AG08396 (cell line): ENCODE data around the gene FRMPD3.
"Not testable (repeated sequence)": the region's sequence is repeated elsewhere in the genome, so short reads cannot be mapped to it uniquely, and the experiment has no call there.

Experiments used
- DNase-seq: peaks from one replicate; pipeline ENCODE4 v3.0.0; 2012; ENCODE audit warnings: low spot score, mixed read lengths

Gene FRMPD3

DNA sequence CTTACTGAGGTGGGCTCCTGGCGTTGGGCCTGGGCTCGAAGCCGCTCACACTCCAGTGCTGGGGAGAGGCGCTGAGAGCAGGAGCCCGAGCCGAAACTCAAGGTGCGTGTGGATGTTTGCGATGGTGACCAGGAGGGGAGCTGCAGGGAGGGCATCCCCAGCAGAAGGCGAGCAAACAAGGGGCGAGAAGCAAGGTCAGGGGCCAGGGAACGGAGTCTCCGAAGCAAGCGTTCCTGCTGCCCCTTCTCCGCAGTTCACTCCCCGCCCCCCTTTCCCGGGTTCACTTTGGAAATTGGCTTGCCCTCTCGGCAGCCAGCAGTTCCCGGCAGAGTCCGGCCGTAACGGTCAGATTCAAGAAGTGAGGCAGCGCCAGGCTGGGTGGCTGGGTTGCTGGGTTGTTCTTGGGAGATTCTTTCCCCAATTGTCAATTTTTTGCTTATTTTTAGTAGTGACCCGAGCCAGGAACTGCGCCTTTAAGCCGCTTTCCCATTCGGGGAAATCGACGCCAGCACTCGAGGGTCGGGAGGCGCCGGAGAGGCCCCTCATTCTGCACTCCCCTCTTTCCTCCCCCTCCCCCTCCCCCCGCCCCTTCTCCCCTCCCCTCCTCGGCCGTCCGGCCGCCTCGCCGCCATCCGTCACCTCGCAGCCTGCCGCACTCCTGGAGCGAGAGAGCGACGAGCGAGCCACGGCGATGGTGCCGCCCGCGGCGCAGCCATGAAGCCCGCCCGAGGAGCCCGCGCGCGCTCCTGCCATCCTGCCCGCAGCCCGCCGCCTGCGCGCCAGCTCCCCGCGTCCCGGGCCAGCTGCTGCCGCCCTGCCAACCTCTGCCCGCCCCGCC lies at the start of gene FRMPD3:
Gene FRMPD3, plus strand, starts transcription at position 655 of the 838 bp plus-strand sequence. CDS start 76,937 bp downstream, outside the sequence.
- peak; percentile 28 for DNase-seq

GRCh38 chrX:107420571-107420970 lies 28.9 kb upstream of the FRMPD3 start:
- no peak for DNase-seq

DNA sequence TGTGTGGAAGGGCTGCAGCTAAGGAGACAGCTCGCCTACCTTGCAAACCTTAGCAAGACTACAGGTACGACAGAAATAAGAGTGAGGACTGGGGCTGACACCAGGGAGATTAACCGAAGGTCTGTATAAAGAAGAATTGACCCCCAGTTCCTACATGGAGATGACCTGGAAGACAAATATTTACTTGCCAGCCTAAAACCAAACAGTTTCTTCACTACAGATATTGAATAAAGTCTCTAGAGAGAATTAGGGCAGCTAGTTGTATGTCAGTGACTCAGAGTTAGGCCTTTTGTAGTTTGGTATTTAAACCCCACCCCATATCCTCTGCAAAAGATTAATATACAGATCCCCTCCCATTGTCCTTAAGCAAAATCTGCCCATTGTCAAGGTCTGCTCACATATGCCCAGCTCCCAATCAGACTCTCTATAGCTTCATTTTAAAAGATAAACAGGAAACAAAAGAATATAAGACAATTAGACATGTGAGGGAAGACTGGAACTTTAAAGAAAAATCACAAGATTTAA lies 28.1 kb upstream of the FRMPD3 start:
- no peak for DNase-seq

- DNase-seq = no peak
Measured at GRCh38 chrX:107429090-107429489, 20.4 kb upstream of the FRMPD3 start.

GRCh38 chrX:107440187-107440586 lies 9.3 kb upstream of the FRMPD3 start:
- no peak for DNase-seq

- DNase-seq = no peak
Measured at GRCh38 chrX:107440692-107441091, 8.8 kb upstream of the FRMPD3 start.

DNA sequence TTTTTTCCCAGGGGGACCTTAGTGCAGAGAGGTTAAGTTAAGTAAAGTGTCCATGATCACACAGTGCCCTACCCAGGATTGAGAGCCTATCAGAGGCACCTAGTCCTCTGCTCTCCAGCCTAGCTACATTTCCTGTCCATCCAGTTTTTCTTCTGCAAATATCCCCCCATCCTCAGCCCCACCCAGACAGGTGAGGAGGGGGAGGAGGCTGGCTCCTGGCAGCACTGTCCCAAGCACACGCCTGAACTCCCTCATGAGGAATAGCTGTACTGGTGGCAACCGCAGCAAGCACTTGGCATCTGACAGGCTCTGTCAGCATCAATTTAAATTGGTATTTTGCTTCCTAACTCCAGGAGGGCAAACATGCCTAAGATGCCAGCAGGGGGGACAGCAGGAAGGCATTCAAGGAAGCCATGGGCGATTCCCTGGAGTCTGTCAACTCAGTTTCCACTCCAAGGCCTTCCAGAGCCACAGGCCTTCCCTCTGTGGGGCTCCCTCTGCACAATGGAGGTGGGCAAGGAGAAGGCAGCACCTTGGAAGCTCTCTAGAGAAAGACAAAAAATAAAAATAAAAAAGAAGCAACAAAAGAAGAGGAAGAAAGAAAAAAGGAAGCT lies 6.4 kb upstream of the FRMPD3 start:
- no peak for DNase-seq

DNA sequence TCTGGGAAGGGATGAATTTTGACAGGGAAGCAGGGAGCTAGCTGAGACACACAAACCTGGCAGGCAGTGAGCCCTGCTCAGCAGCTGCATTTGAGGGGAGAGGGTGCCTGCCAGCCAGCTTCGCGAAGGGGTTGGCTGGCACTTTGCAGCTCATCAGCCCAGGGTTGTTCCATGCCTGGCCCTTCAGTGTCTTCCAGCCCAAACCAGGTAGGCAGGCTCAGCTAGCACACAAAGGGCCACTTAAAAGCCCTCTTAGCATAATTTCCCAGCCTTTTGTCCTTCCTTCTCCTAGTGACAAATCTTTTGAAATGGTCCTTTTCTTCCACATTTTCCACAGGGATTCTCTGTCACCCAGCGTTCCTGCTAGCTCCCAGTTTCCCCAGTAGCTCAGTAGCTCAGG lies 4.3 kb upstream of the FRMPD3 start:
- no peak for DNase-seq

GRCh38 chrX:107445631-107446030 lies 3.8 kb upstream of the FRMPD3 start:
- no peak for DNase-seq

DNA sequence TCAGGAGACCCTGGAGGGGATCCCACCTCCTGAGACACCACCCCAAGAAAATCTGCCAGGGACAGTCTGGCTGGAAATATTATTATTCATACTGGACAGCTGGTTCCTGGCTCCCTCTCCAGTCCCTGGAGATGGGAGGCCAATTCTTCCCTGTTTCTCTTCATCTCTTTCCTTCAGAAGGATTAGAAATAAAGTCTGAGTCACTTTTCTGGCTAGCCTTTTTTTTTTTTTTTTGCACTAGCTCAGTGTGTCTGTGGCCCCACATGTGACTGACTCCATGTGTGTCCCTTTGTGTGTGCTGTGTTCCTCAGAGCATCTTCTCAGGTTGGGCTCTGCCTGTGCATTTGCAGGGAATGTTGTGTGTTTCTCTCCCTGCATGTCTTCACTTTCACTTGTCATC lies 1.8 kb upstream of the FRMPD3 start:
- DNase-seq = no peak

DNA sequence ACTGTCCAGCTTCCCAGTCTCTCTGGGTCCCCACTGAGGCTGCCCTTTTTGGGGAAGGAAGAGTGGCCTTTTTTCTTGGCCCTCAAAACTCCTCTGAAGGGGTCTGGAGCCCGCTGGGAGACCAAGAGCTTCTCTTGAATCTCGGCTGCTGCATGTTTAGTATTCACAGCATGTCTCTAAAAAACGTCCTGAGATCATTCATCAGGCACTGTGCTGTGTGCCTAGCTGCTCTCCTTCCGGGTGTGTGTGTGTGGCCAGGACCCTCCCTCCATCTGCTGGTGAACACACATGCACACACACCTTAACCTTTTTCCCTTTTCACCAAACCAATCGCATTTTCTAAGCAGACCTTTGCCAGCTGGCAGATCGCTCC lies 841 bp upstream of the FRMPD3 start:
- DNase-seq = no peak

DNA sequence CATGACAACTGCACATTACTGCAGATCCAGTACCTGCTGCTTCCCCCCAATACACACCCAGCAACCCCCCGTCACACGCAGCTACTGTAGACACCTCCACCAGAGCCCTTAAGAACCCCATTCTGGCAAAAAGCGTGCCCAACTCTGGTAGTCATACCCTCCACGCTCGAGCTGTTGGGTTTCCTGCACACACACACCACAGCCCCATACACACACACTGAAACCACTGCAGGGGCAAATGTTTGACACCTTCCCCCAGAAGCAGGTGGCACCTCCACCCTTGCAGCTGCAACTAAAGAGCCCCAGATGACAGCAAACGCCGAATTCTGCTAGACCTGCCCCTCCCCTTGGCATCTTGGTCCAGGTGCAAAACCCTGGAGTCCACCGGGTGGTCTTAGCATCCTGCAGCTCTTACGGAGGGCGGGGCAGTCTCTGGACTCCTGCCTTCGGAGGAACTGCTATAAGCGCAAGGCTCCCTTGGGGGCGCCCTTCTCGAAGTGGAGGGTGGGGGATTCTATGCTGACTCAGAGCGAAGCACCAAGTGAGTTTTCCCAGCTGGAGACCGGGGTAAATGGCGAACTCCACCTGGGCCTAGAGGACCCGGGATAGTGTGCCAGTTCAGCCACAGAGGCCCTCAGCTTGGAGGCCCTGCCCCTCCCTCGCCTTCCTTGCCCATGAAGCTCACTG lies 1.5 kb downstream of the FRMPD3 start:
- DNase-seq = peak; percentile 13

DNA sequence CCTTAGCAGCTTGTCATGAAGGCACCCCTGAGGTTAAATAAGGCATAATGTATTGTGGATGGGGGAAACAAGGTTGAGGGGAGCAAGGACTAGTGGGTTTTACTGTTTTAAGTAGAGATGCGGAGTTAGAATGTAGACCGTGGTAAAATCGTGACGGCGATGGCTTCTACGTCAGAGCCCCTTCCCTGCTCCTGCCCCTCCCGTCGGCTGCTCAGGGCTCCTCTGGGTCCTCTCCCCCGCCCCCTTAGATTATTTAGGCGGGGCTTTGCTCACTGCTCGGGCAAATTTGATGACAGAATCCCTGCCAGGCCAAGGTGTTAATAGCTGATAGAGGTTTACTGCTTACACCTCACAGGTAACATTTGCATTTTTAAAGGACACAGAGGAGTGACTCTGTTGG lies 2.3 kb downstream of the FRMPD3 start:
- no peak for DNase-seq

- no peak for DNase-seq
Measured at GRCh38 chrX:107452581-107452980, 3.1 kb downstream of the FRMPD3 start.

DNA sequence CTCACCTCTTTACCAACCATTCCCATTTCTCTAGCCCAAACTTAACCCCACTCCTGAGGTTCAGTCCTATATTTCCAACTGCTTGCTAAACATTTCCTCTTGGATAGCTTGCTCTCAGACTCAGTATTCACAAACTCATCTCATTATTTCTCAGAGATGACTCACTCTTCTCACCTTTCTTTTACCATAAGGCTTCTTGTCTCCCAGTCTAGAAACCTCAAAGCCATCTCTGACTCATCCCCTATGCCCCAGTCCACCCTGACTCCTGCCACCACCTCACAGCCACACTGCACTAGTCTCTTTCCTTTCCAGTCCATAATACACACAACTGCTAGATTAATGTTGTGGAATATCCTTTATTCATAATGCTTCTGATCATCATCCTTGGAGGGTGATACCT lies 4.8 kb downstream of the FRMPD3 start:
- DNase-seq = no peak

DNA sequence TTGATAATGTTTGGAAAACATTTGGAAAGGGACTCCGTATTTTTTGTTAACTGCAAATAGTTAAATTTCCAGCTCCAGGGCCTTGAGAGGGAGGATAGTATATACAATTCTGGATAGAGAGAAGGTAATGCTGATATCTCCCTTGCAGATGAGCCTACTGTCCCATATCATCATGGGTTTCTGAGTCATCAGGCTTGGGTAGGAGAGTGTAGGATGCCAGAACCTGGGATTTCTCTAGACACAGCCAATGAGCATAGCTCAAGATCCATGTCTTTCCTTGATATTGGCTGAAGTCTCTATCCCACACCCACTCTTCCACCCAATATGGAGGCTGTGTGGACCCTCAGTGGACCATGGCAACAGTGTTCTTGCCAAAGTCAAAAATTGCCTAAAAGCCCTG lies 7.8 kb downstream of the FRMPD3 start:
- no peak for DNase-seq

GRCh38 chrX:107465932-107466620 lies 16.6 kb downstream of the FRMPD3 start:
- no peak for DNase-seq

- DNase-seq = no peak
Measured at GRCh38 chrX:107467271-107467670, 17.8 kb downstream of the FRMPD3 start.

GRCh38 chrX:107470198-107470597 lies 20.7 kb downstream of the FRMPD3 start:
- DNase-seq = no peak

GRCh38 chrX:107470971-107471370 lies 21.5 kb downstream of the FRMPD3 start:
- no peak for DNase-seq

DNA sequence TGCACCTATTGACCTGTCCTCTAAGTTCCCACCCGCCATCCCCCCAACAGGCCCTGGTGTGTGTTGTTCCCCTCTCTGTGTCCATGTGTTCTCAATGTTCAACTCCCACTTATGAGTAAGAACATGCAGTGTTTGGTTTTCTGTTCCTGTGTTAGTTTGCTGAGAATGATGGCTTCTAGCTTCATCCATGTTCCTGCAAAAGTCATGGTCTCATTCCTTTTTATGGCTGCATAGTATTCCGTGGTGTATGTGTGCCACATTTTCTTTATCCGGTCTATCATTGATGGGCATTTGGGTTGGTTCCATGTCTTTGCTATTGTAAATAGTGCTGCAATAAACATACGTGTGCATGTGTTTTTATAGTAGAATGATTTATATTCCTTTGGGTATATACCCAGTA lies 22.0 kb downstream of the FRMPD3 start:
- not testable (repeated sequence) for DNase-seq

DNA sequence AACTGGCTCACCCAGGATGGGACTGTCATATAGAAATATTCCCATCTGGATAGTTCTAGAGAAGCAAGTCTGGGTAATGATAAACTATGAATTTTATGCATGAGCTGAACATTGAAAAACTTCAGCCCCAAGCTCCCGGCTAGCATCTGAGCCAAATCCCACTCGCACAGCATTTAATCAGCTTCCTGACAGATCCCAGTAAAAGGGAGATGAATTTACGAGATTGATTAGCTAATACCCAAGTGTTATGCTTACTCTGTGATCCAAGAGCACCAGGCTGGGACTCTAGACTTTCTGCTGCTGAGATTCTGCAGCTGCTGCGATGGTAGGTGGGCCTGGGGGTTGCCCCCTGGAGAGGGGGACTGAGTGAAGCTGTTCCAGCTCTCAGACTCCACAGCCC lies 28.0 kb downstream of the FRMPD3 start:
- DNase-seq = no peak
